C4-2B (cell line): ENCODE measurements around the gene SLC39A6.
"Not testable (repeated sequence)": the region's sequence is repeated elsewhere in the genome, so short reads cannot be mapped to it uniquely, and the experiment has no call there.

Experiments
- CTCF ChIP-seq: fragments of 450-650 bp; conservative IDR thresholded peaks from 2 replicates; pipeline ENCODE4 v1.5.1; 2017; ENCODE audit warnings: mild to moderate bottlenecking
- ZFX ChIP-seq: fragments of 450-650 bp; IDR thresholded peaks from 2 replicates; pipeline ENCODE4 v1.6.1; 2017

DNA sequence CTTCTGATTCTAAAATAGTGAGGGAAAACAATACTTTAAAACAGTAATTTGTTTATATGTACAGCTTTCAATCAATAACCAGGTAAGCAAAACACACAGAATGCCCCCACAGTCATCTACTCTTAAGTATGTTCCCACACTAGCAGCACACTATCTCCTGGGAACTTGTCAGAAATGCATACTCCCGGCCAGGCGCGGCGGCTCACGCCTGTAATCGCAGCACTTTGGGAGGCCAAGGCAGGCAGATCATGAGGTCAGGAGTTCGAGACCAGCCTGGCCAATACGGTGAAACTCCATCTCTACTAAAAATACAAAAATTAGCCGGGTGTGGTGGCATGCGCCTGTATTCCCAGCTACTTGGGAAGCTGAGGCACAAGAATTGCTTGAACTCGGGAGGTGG is 12.4 kb downstream of the SLC39A6 start:
- TF ChIP-seq CTCF, ZFX: not testable (repeated sequence)
